D721Med (cell line): Measurements from ENCODE around the gene STX1A.
"Not testable (repeated sequence)": the region's sequence is repeated elsewhere in the genome, so short reads cannot be mapped to it uniquely, and the experiment has no call there.

ENCODE experiments used
- DNase-seq: peaks from one replicate; pipeline ENCODE4 v3.0.0; 2011; ENCODE audit warnings: low spot score; ENCODE audit not compliant: insufficient read length
- FAIRE-seq: peaks from 2 replicates; lab custom pipeline; 2011; peaks lifted over from hg19 to GRCh38; lab: Jason Lieb, UNC
- TF ChIP-seq, protein P1 (sequence below): IDR thresholded peaks from 2 replicates; pipeline ENCODE4 v1.5.1; 2012; ENCODE audit warnings: mild to moderate bottlenecking, control low read depth; ENCODE audit not compliant: insufficient read depth; ENCODE audit errors: missing control alignments

The STX1A gene

DNA sequence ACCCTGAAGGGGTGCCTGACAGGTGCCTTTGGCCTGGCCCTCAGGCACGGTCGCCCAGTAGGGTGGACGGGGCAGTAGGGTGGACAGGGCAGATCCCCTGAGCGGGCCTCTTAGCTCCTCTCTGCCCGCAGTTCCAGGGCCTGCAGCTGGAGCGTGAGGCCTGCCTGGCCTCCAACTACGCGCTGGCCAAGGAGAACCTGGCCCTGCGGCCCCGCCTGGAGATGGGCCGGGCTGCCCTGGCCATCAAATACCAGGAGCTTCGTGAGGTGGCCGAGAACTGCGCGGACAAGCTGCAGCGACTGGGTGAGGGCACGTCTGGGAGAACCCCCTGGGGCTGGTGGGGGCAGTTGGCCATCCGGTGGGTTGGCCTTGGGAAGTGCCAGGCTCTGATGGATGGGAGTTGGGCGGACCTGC lies 50.2 kb downstream of the STX1A start:
- DNase-seq (no peak), FAIRE-seq (no peak)
- TF ChIP-seq, protein P1, sequence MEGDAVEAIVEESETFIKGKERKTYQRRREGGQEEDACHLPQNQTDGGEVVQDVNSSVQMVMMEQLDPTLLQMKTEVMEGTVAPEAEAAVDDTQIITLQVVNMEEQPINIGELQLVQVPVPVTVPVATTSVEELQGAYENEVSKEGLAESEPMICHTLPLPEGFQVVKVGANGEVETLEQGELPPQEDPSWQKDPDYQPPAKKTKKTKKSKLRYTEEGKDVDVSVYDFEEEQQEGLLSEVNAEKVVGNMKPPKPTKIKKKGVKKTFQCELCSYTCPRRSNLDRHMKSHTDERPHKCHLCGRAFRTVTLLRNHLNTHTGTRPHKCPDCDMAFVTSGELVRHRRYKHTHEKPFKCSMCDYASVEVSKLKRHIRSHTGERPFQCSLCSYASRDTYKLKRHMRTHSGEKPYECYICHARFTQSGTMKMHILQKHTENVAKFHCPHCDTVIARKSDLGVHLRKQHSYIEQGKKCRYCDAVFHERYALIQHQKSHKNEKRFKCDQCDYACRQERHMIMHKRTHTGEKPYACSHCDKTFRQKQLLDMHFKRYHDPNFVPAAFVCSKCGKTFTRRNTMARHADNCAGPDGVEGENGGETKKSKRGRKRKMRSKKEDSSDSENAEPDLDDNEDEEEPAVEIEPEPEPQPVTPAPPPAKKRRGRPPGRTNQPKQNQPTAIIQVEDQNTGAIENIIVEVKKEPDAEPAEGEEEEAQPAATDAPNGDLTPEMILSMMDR = no peak

- DNase-seq (no peak), FAIRE-seq (no peak)
- TF ChIP-seq, protein P1 = no peak
These were observed 50.6 kb downstream of the STX1A start for GRCh38 chr7:73668886-73669230.

GRCh38 chr7:73668103-73668885 lies 51.2 kb downstream of the STX1A start:
- no peak for FAIRE-seq
- TF ChIP-seq, protein P1 = no peak
- peak; percentile 60 for DNase-seq

DNA sequence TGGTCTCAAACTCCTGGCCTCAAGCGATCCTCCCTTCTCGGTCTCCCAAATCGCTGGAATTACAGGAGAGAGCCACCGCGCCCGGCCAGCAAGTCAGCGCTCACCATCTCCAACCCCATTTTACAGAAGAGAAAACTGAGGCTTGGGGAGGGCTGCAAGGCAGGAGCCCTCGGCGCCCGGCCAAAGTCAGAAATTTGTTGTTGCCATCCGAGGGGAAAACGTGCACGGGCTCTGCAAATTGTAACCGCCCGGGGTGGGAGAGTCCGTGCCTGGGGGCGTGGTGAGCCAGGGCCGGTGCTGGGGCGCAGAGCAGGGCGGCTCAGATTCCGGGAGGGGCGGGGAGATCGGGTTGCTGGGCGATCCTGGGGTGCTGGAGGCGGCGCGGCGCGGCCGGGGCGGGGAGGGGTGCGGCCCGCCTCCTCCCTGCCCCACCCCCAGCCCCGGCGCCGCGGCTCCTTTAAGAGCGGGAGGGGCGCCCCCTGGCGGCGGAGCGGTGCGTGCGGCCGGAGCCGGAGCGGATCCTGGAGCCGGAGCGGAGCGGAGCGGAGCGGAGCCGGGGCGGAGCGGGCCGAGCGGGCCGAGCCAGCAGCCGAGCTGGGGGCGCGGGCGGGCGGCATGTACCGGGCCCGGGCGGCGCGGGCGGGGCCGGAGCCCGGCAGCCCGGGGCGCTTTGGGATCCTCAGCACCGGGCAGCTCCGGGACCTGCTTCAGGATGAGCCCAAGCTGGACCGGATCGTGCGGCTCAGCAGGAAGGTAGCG lies 51.9 kb downstream of the STX1A start, which contains the start of gene VPS37D:
Gene VPS37D, plus strand, starts transcription at position 488 of the 759 bp plus-strand sequence. Its CDS starts 128 bp downstream, at position 616.
- no peak for FAIRE-seq
- TF ChIP-seq, protein P1 = peak; percentile 71

GRCh38 chr7:73663033-73663432 lies 56.4 kb downstream of the STX1A start:
- TF ChIP-seq, protein P1 = no peak
- DNase-seq = no peak
- FAIRE-seq = no peak

More for the DNA sequence above, 51.9 kb downstream of the STX1A start, which contains the start of gene VPS37D:
- peak; percentile 88 for DNase-seq

DNA sequence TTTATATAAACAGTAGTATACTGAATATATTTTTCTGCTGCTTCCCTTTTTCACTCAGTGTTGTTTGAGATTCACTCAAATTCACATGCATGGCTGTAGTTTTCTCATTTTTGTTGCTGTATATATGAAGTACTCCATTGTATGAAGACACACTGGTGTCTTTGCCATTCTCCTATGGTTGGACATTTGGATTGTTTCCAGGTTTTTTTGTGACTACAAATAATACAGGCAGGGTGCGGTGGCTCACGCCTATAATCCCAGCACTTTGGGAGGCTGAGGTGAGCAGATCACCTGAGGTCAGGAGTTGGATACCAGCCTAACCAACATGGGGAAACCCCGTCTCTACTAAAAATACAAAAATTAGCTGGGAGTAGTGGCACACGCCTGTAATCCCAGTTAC lies 58.9 kb downstream of the STX1A start:
- not testable (repeated sequence) for FAIRE-seq, DNase-seq

DNA sequence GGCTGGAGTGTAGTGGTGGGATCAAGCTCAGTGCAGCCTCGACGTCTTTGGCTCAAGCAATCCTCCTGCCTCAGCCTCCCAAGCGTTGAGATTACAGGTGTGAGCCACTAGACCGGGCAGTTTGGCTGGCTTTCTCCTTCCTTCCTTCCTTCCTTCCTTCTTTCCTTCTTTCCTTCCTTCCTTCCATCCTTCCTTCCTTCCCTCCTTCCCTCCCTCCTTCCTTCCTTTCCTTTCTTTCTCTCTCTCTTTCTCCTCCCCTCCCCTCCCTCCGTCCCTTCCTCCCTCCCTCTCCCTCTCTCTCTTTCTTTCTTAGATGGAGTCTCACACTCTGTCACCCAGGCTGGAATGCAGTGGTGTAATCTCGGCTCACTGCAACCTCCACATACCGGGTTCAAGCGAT lies 59.5 kb downstream of the STX1A start:
- no peak for DNase-seq
- FAIRE-seq = no peak

GRCh38 chr7:73655309-73655708 lies 64.2 kb downstream of the STX1A start:
- FAIRE-seq, DNase-seq: not testable (repeated sequence)

More for the DNA sequence above, 59.5 kb downstream of the STX1A start:
- TF ChIP-seq, protein P1 = no peak
